H1 (cell line): Measurements from ENCODE around the gene NIPSNAP2. TPM values are rescaled to one million over a fixed set of nuclear protein-coding genes. Genes with fewer than 3 reads are reported as not detected.

Experiments used
- CTCF ChIA-PET: fragments of 300-600 bp; sonication (Branson Sonifier 250); formaldehyde crosslinking; loops from one replicate; lab custom pipeline; 2021; ENCODE audit not compliant: partially characterized antibody; lab: Charles Lee
- POLR2A ChIA-PET: fragments of 300-600 bp; sonication (Branson Sonifier 250); formaldehyde crosslinking; loops from one replicate; lab custom pipeline; 2021; ENCODE audit warnings: inconsistent platforms; ENCODE audit not compliant: partially characterized antibody; lab: Charles Lee
- DNase-seq, 2 experiments: peaks; one replicate each; pipeline versions ENCODE4 v3.0.0 to v3.0.0-alpha.2; 2010 to 2022; ENCODE audit warnings: low spot score in 2 of 2, low read depth in 1 of 2, mixed read lengths in 1 of 2
- FAIRE-seq: peaks from 2 replicates; lab custom pipeline; 2011; peaks lifted over from hg19 to GRCh38; lab: Jason Lieb, UNC
- H2AFZ ChIP-seq: 2 replicates; pipeline ENCODE4 v1.8.1; 2012; ENCODE audit warnings: low read length, inconsistent platforms
- H2AK5ac ChIP-seq: 2 replicates; pipeline ENCODE4 v1.6.1; 2013; ENCODE audit warnings: low read depth, low read length
- H2BK120ac ChIP-seq: replicated peaks from 2 replicates; pipeline ENCODE3; 2013; ENCODE audit warnings: low read depth, low read length, inconsistent platforms
- H2BK12ac ChIP-seq: 2 replicates; pipeline ENCODE4 v1.6.1; 2013; ENCODE audit warnings: low read depth, low read length
- H2BK15ac ChIP-seq: 2 replicates; pipeline ENCODE4 v1.6.1; 2013; ENCODE audit warnings: low read length
- H2BK20ac ChIP-seq: 2 replicates; pipeline ENCODE4 v1.6.1; 2013; ENCODE audit warnings: low read length
- H2BK5ac ChIP-seq: 2 replicates; pipeline ENCODE4 v1.6.1; 2013; ENCODE audit warnings: low read depth, low read length
- H3K14ac ChIP-seq: 2 replicates; pipeline ENCODE4 v1.6.1; 2013; ENCODE audit warnings: inconsistent platforms; ENCODE audit not compliant: insufficient read length
- H3K18ac ChIP-seq: 2 replicates; pipeline ENCODE4 v1.6.1; 2013; ENCODE audit warnings: low read length; ENCODE audit errors: extremely low read depth
- H3K23ac ChIP-seq: 2 replicates; pipeline ENCODE4 v1.6.1; 2013; ENCODE audit warnings: inconsistent platforms; ENCODE audit not compliant: insufficient read length
- H3K23me2 ChIP-seq: 2 replicates; pipeline ENCODE4 v1.6.1; 2013; ENCODE audit warnings: low read depth, low read length
- H3K27ac ChIP-seq: 2 replicates; pipeline ENCODE4 v1.6.1; 2011; ENCODE audit warnings: low read depth, low read length, inconsistent platforms
- H3K27me3 ChIP-seq, 4 experiments: replicated peaks in 1 of 4; 1 replicate in 1 of 4; 2 replicates in 3 of 4; pipeline versions ENCODE4 v1.6.1 to v1.8.1; 2011 to 2013; ENCODE audit warnings: low read length in 3 of 4, mild to moderate bottlenecking in 3 of 4, inconsistent platforms in 2 of 4, mixed read lengths in 2 of 4, moderate library complexity in 1 of 4; ENCODE audit not compliant: control insufficient read depth in 3 of 4, insufficient read depth in 3 of 4; ENCODE audit errors: extremely low read depth in 1 of 4
- H3K36me3 ChIP-seq, 4 experiments: 2 replicates each; pipeline versions ENCODE4 v1.6.1 to v1.8.1; 2011 to 2013; ENCODE audit warnings: mild to moderate bottlenecking in 4 of 4, low read length in 3 of 4, moderate library complexity in 2 of 4, control low read depth in 1 of 4, inconsistent platforms in 1 of 4; ENCODE audit not compliant: insufficient read depth in 4 of 4, control insufficient read depth in 2 of 4
- H3K4ac ChIP-seq: replicated peaks from 2 replicates; pipeline ENCODE3; 2013; ENCODE audit warnings: low read length, low read depth, mixed read lengths, inconsistent platforms; ENCODE audit not compliant: insufficient read length
- H3K4me1 ChIP-seq, 4 experiments: replicated peaks in 1 of 4; 1 replicate in 1 of 4; 2 replicates in 3 of 4; pipeline versions ENCODE4 v1.6.1 to v1.8.1; 2011 to 2013; ENCODE audit warnings: low read length in 3 of 4, inconsistent platforms in 2 of 4, mixed read lengths in 1 of 4; ENCODE audit not compliant: insufficient read depth in 4 of 4, control insufficient read depth in 3 of 4
- H3K4me2 ChIP-seq, 2 experiments: 2 replicates each; pipeline versions ENCODE4 v1.6.1 to v1.8.1; 2011 to 2013; ENCODE audit warnings: low read depth in 2 of 2, low read length in 2 of 2, control low read depth in 1 of 2, inconsistent platforms in 1 of 2, mild to moderate bottlenecking in 1 of 2; ENCODE audit not compliant: insufficient read depth in 1 of 2
- H3K4me3 ChIP-seq, 4 experiments: fragments of 200-600, 300-600 bp in 1 of 4; sonication (generic), shearing (Covaris generic), sonication (Bioruptor Twin) in 1 of 4; 2 replicates each; pipeline versions ENCODE4 v1.5.1 to v1.8.1; 2011 to 2016; ENCODE audit warnings: low read length in 4 of 4, low read depth in 3 of 4, control low read depth in 2 of 4, inconsistent platforms in 2 of 4, mild to moderate bottlenecking in 2 of 4, mixed read lengths in 1 of 4, moderate library complexity in 1 of 4; ENCODE audit not compliant: insufficient read depth in 2 of 4; ENCODE audit errors: extremely low read depth in 1 of 4
- H3K56ac ChIP-seq: replicated peaks from 2 replicates; pipeline ENCODE3; 2013; ENCODE audit warnings: low read depth, mild to moderate bottlenecking, mixed read lengths, low read length, inconsistent platforms; ENCODE audit not compliant: insufficient read length
- H3K79me1 ChIP-seq: 2 replicates; pipeline ENCODE4 v1.6.1; 2013; ENCODE audit warnings: low read depth, low read length, control low read depth
- H3K79me2 ChIP-seq, 2 experiments: 2 replicates each; pipeline versions ENCODE4 v1.6.1 to v1.8.1; 2012 to 2013; ENCODE audit warnings: low read length in 2 of 2, mild to moderate bottlenecking in 2 of 2, inconsistent platforms in 1 of 2; ENCODE audit not compliant: insufficient read depth in 2 of 2, control insufficient read depth in 1 of 2
- H3K9ac ChIP-seq, 4 experiments: replicated peaks in 1 of 4; 1 replicate in 1 of 4; 2 replicates in 3 of 4; pipeline versions ENCODE4 v1.6.1 to v1.8.1; 2011 to 2013; ENCODE audit warnings: low read depth in 3 of 4, low read length in 3 of 4, control low read depth in 2 of 4, mild to moderate bottlenecking in 2 of 4, moderate library complexity in 2 of 4, inconsistent platforms in 1 of 4; ENCODE audit errors: extremely low read depth in 1 of 4
- H3K9me3 ChIP-seq, 2 experiments: 2 replicates each; pipeline versions ENCODE4 v1.6.1 to v1.8.1; 2012 to 2013; ENCODE audit warnings: mild to moderate bottlenecking in 2 of 2, moderate library complexity in 2 of 2, control low read depth in 1 of 2, inconsistent platforms in 1 of 2, low read depth in 1 of 2, low read length in 1 of 2, mixed read lengths in 1 of 2; ENCODE audit not compliant: insufficient read depth in 2 of 2
- H4K20me1 ChIP-seq, 2 experiments: replicated peaks in 1 of 2; 2 replicates each; pipeline versions ENCODE3 to v1.8.1; 2011 to 2013; ENCODE audit warnings: inconsistent platforms in 2 of 2, low read length in 2 of 2, mild to moderate bottlenecking in 1 of 2; ENCODE audit not compliant: insufficient read depth in 2 of 2, control insufficient read depth in 1 of 2
- H4K5ac ChIP-seq: 2 replicates; pipeline ENCODE4 v1.6.1; 2013; ENCODE audit warnings: low read length, low read depth, mixed read lengths, inconsistent platforms; ENCODE audit not compliant: insufficient read length
- H4K8ac ChIP-seq: 2 replicates; pipeline ENCODE4 v1.8.0; 2013; ENCODE audit warnings: mild to moderate bottlenecking, moderate library complexity, low read length, inconsistent platforms; ENCODE audit not compliant: insufficient read depth; ENCODE audit errors: extremely low read depth
- H4K91ac ChIP-seq: replicated peaks from 2 replicates; pipeline ENCODE3; 2013; ENCODE audit warnings: low read length, mixed read lengths, inconsistent platforms; ENCODE audit not compliant: insufficient read length
- ATF2 ChIP-seq: IDR thresholded peaks from 2 replicates; pipeline ENCODE4 v1.6.1; 2012; ENCODE audit warnings: low read length, inconsistent platforms
- BCL11A ChIP-seq, 2 experiments: IDR thresholded peaks; one replicate each; pipeline ENCODE4 v1.6.1; 2011; ENCODE audit warnings: low read depth in 2 of 2, low read length in 2 of 2, mild to moderate bottlenecking in 2 of 2
- CBX8 ChIP-seq: fragments of 300-800, 300-1000 bp; sonication (generic); IDR thresholded peaks from 2 replicates; pipeline ENCODE4 v1.7.1; 2016; ENCODE audit warnings: low read depth, low read length, borderline replicate concordance
- CREB1 ChIP-seq: IDR thresholded peaks from 2 replicates; pipeline ENCODE4 v1.6.1; 2012; ENCODE audit warnings: inconsistent platforms
- GABPA ChIP-seq: IDR thresholded peaks from 2 replicates; pipeline ENCODE4 v1.6.1; 2011; ENCODE audit warnings: mild to moderate bottlenecking, low read length, moderate library complexity, borderline replicate concordance; ENCODE audit not compliant: insufficient read depth
- KDM1A ChIP-seq: fragments of 200-600, 300-600 bp; sonication (generic); IDR thresholded peaks from 2 replicates; pipeline ENCODE4 v1.7.1; 2016; ENCODE audit warnings: mild to moderate bottlenecking, low read length, borderline replicate concordance
- POU5F1 ChIP-seq: IDR thresholded peaks from 2 replicates; pipeline ENCODE4 v1.6.1; 2011; ENCODE audit warnings: low read depth, mild to moderate bottlenecking, low read length, moderate library complexity
- RNF2 ChIP-seq: fragments of 200-900, 300-1000 bp; sonication (generic); IDR thresholded peaks from 2 replicates; pipeline ENCODE4 v1.7.1; 2016; ENCODE audit warnings: borderline replicate concordance, low read depth, mild to moderate bottlenecking, antibody characterized with exemption, low read length; ENCODE audit not compliant: poor library complexity, severe bottlenecking; ENCODE audit errors: missing control alignments
- SP1 ChIP-seq: IDR thresholded peaks from 2 replicates; pipeline ENCODE4 v1.6.1; 2011; ENCODE audit warnings: low read depth, low read length
- TAF7 ChIP-seq: optimal IDR thresholded peaks from 2 replicates; pipeline ENCODE3; 2011; ENCODE audit warnings: low read depth, mild to moderate bottlenecking, inconsistent platforms, low read length, moderate library complexity, borderline replicate concordance
- TBP ChIP-seq: IDR thresholded peaks from 2 replicates; pipeline ENCODE4 v1.6.1; 2011; ENCODE audit warnings: low read depth, low read length, improper control_type of control experiment
- ZNF274 ChIP-seq: IDR thresholded peaks from 2 replicates; pipeline ENCODE4 v1.7.0; 2012; ENCODE audit warnings: low read length, borderline replicate concordance; ENCODE audit errors: extremely low read depth
- WGBS, 2 experiments: shearing (Covaris generic) in 1 of 2; methylation state at CpG; one replicate each; pipeline versions ENCODE4 v1.1.6 to v1.1.7; 2013 to 2015; ENCODE audit warnings: low lambda C conversion rate in 2 of 2, mixed read lengths in 2 of 2, inconsistent platforms in 1 of 2, low coverage in 1 of 2, missing lambda C conversion rate in 1 of 2; ENCODE audit not compliant: insufficient replicate concordance in 2 of 2, insufficient coverage in 1 of 2, insufficient read length in 1 of 2; ENCODE audit errors: extremely low coverage in 1 of 2, missing lambda C conversion rate in 1 of 2; 5-methylcytosine and 5-hydroxymethylcytosine counted together
- polyA plus RNA-seq, 7 experiments: library from polyadenylated mRNA; depleted of rRNA in 3 of 7; stranded (reverse) in 5 of 7; unstranded in 2 of 7; fragments of >200 nt in 5 of 7; fragments of 200-250 nt in 2 of 7; gene quantifications; 1 replicate in 5 of 7; 2 replicates in 1 of 7; 4 replicates in 1 of 7; pipeline versions ENCODE4 v1.2.1 to v1.2.3, GENCODE V29; 2011 to 2013; ENCODE audit warnings: missing spikeins in 2 of 7, mixed read lengths in 2 of 7
- total RNA-seq: library from RNA; stranded (reverse); fragmentation: NEBNext Ultra II Directional; extraction: Animal tissue kit (Norgen Biotek cat#: 25700); gene quantifications from 2 replicates; pipeline ENCODE4 v1.2.1, GENCODE V29; 2021

NIPSNAP2 gene
- total and polyA plus RNA-seq, 2 of the 8 experiments (the other 6 are each of a cell fraction or from before 2014, with no cell fraction given), result 31.1 to 45.2 TPM

GRCh38 chr7:56019501-56019900 lies 55.1 kb downstream of the NIPSNAP2 start:
- POLR2A ChIA-PET, result interaction anchor here (0.8 to 40.8 kb wide), 5 partner anchors 8 to 35 kb away, joined by 5 to 869 read pairs (median 12); partner anchors contain the start of genes CCT6A, PSPH and SUMF2
- CTCF ChIA-PET, result interaction anchor here (2.9 to 3.1 kb wide), 2 partner anchors 15 to 55 kb away, joined by 10 to 15 read pairs; no protein-coding TSS in a partner anchor
- Histone ChIP-seq H3K79me1 (no peaks in the 10 kb centered on the region), H3K27me3 (no peaks in the 10 kb centered on the region), H4K20me1 (peaks cover 0 to 1% of the 10 kb centered on the region in 2 experiments), H3K14ac (no peak overlapping the region), H3K27ac (no peak overlapping the region), H3K23ac (no peak overlapping the region), H2BK120ac (no peak overlapping the region), H3K79me2 (no peaks in the 10 kb centered on the region), H2BK20ac (no peak overlapping the region), H4K5ac (no peak overlapping the region), H3K4me3 (no peak overlapping the region), H3K9ac (no peak overlapping the region), H4K8ac (no peak overlapping the region), H2BK12ac (no peak overlapping the region), H3K4me1 (no peaks in the 10 kb centered on the region), H2AK5ac (no peak overlapping the region), H3K56ac (no peak overlapping the region), H2AFZ (no peak overlapping the region), H2BK15ac (no peak overlapping the region), H3K4ac (no peak overlapping the region), H3K18ac (no peak overlapping the region), H2BK5ac (no peak overlapping the region), H4K91ac (no peak overlapping the region), H3K4me2 (no peak overlapping the region), H3K23me2 (no peaks in the 10 kb centered on the region), H3K36me3 (peaks cover 3 to 41% (median 27%) of the 10 kb centered on the region in 4 experiments; a peak in 6 of 8 replicates), H3K9me3 (no peaks in the 10 kb centered on the region)
- no peak for FAIRE-seq
- no peak for DNase-seq
- WGBS, 2 experiments, result 66% methylated on average over 9 of the region's 9 CpGs; no CpG with 5 or more reads in 1 of the 2 experiments
- TF ChIP-seq GABPA (no peak), TBP (no peak), RNF2 (no peak), TAF7 (no peak), ATF2 (no peak), POU5F1 (no peak), SP1 (no peak), CREB1 (no peak), BCL11A (IDR thresholded peaks at IDR 0.05; ENCODE audit: low read depth in 2 of 2, low read length in 2 of 2) (no peak), CBX8 (no peak), ZNF274 (no peak), KDM1A (no peak)
